Chondrocyte (in vitro differentiated cells): Measurements from ENCODE around the gene PRKCB. TPM values are rescaled to one million over a fixed set of nuclear protein-coding genes. Genes with fewer than 3 reads are reported as not detected.

ENCODE experiments used
- DNase-seq: peaks from one replicate; pipeline ENCODE4 v3.0.0; 2021; ENCODE audit warnings: mixed read lengths, low spot score
- H3K27ac Mint-ChIP-seq: one replicate; pipeline ENCODE4 v1.8.0; 2021; ENCODE audit warnings: mild to moderate bottlenecking, moderate library complexity, mixed read lengths; ENCODE audit not compliant: unreplicated experiment
- H3K27me3 Mint-ChIP-seq: 2 replicates; pipeline ENCODE4 v1.8.0; 2021; ENCODE audit warnings: low read depth, mixed read lengths
- H3K36me3 Mint-ChIP-seq: 2 replicates; pipeline ENCODE4 v1.8.0; 2021; ENCODE audit warnings: low read depth, mixed read lengths
- H3K4me1 Mint-ChIP-seq: 2 replicates; pipeline ENCODE4 v1.8.0; 2021; ENCODE audit warnings: low read depth, mild to moderate bottlenecking, mixed read lengths
- H3K4me3 Mint-ChIP-seq: one replicate; pipeline ENCODE4 v1.8.0; 2021; ENCODE audit warnings: mild to moderate bottlenecking, moderate library complexity, mixed read lengths; ENCODE audit not compliant: unreplicated experiment
- H3K9me3 Mint-ChIP-seq: 2 replicates; pipeline ENCODE4 v1.8.0; 2021; ENCODE audit warnings: low read depth, mixed read lengths
- CTCF ChIP-seq: fragments of 200-600 bp; sonication (generic); IDR thresholded peaks from 2 replicates; pipeline ENCODE4 v1.5.0; 2021; ENCODE audit warnings: antibody characterized with exemption, mild to moderate bottlenecking, moderate library complexity
- total RNA-seq: library from RNA; stranded (reverse); gene quantifications from 3 replicates; pipeline ENCODE4 v1.2.1, GENCODE V29; 2021

PRKCB gene
- total RNA-seq, 1 donor from 2014 or later: not detected

GRCh38 chr16:24085666-24086065 is 249.9 kb downstream of the PRKCB start:
- no peak for TF ChIP-seq CTCF
- Mint-ChIP-seq H3K27me3 (peaks cover 3% of the 10 kb centered on the region), H3K9me3 (peaks cover 5% of the 10 kb centered on the region), H3K4me3 (no peak overlapping the region), H3K4me1 (no peaks in the 10 kb centered on the region), H3K27ac (no peak overlapping the region), H3K36me3 (no peaks in the 10 kb centered on the region)
- DNase-seq: no peak

- Mint-ChIP-seq H3K27me3 (peaks cover 3% of the 10 kb centered on the region), H3K27ac (no peak overlapping the region), H3K9me3 (peaks cover 22% of the 10 kb centered on the region), H3K4me3 (no peak overlapping the region), H3K36me3 (no peaks in the 10 kb centered on the region), H3K4me1 (no peaks in the 10 kb centered on the region)
- DNase-seq: no peak
- TF ChIP-seq CTCF: no peak
Measured at GRCh38 chr16:24087891-24088410, 252.2 kb downstream of the PRKCB start.

- H3K36me3 Mint-ChIP-seq: no peaks in the 10 kb centered on the region
- H3K4me3 Mint-ChIP-seq: no peak overlapping the region
- peaks cover 3% of the 10 kb centered on the region for H3K27me3 Mint-ChIP-seq
- no peak for DNase-seq
- H3K4me1 Mint-ChIP-seq: no peaks in the 10 kb centered on the region
- no peak overlapping the region for H3K27ac Mint-ChIP-seq
- H3K9me3 Mint-ChIP-seq: peaks cover 23% of the 10 kb centered on the region
- TF ChIP-seq CTCF: no peak
Measured at GRCh38 chr16:24088767-24089166, 253.0 kb downstream of the PRKCB start.

- no peak for DNase-seq
- Mint-ChIP-seq H3K27me3 (no peaks in the 10 kb centered on the region), H3K4me3 (no peak overlapping the region), H3K9me3 (peaks cover 23% of the 10 kb centered on the region), H3K27ac (no peak overlapping the region), H3K36me3 (no peaks in the 10 kb centered on the region), H3K4me1 (no peaks in the 10 kb centered on the region)
- TF ChIP-seq CTCF: no peak
Measured at GRCh38 chr16:24091125-24091524, 255.3 kb downstream of the PRKCB start.

GRCh38 chr16:24093049-24093448 is 257.3 kb downstream of the PRKCB start:
- no peak for TF ChIP-seq CTCF
- no peaks in the 10 kb centered on the region for H3K27me3 Mint-ChIP-seq
- H3K9me3 Mint-ChIP-seq: peaks cover 23% of the 10 kb centered on the region
- no peaks in the 10 kb centered on the region for H3K4me1 Mint-ChIP-seq
- H3K36me3 Mint-ChIP-seq: no peaks in the 10 kb centered on the region
- H3K4me3 Mint-ChIP-seq: no peak overlapping the region
- no peak overlapping the region for H3K27ac Mint-ChIP-seq
- DNase-seq: no peak
